VCaP (cell line): ENCODE results near the gene RACK1.

Experiments
- H3K27ac ChIP-seq: fragments of 450-650 bp; 2 replicates; pipeline ENCODE4 v1.5.1; 2017
- TF ChIP-seq, protein P1 (sequence below): fragments of 450-650 bp; conservative IDR thresholded peaks from 2 replicates; pipeline ENCODE4 v1.5.1; 2017; ENCODE audit warnings: mild to moderate bottlenecking, moderate library complexity

The RACK1 gene

GRCh38 chr5:181255276-181255675 lies 11.6 kb upstream of the RACK1 start:
- TF ChIP-seq, protein P1, sequence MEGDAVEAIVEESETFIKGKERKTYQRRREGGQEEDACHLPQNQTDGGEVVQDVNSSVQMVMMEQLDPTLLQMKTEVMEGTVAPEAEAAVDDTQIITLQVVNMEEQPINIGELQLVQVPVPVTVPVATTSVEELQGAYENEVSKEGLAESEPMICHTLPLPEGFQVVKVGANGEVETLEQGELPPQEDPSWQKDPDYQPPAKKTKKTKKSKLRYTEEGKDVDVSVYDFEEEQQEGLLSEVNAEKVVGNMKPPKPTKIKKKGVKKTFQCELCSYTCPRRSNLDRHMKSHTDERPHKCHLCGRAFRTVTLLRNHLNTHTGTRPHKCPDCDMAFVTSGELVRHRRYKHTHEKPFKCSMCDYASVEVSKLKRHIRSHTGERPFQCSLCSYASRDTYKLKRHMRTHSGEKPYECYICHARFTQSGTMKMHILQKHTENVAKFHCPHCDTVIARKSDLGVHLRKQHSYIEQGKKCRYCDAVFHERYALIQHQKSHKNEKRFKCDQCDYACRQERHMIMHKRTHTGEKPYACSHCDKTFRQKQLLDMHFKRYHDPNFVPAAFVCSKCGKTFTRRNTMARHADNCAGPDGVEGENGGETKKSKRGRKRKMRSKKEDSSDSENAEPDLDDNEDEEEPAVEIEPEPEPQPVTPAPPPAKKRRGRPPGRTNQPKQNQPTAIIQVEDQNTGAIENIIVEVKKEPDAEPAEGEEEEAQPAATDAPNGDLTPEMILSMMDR = no peak
- H3K27ac ChIP-seq = no peak overlapping the region

- TF ChIP-seq, protein P1 = no peak
- H3K27ac ChIP-seq = peak overlapping the region; percentile 98
These were observed 4.6 kb upstream of the RACK1 start for GRCh38 chr5:181248277-181248676.

DNA sequence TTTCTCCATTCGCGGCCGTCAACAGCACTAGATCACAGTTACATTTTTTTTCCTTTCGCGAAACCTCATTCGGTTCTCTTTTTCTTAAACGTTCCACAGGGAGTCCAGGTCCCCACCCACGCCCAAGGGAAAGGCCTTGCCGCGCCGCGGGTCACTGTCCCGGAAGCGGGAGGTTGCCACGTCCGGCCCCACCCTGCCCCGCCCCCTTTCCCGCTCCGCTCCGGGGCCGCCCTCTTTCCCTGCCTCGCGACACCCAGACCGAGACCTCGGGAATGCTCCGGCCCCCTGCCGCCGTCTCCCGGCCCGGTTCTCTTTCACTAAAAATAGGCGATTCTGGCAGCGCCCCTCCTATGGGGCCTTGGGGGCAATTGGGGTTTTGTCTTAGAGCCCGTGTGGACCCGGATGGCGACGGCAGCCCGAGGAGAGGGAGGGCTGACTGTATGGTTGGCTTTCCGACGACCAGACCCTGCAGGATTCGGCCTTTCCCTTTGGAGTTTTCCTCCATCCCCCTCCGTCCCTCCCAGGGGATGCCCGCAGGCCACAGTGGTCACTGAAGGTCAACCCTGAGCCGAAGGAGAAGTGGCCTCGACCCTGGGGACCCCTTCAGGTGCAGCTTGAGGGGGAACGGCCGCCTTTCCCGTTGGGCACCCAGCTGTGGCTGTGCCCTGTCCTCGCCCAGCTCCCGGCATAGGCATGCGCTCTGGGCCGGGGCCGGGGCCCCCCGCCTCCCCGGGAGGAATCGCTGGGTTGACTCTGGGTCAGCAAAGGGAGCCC lies 2.8 kb upstream of the RACK1 start:
- TF ChIP-seq, protein P1 = no peak

DNA sequence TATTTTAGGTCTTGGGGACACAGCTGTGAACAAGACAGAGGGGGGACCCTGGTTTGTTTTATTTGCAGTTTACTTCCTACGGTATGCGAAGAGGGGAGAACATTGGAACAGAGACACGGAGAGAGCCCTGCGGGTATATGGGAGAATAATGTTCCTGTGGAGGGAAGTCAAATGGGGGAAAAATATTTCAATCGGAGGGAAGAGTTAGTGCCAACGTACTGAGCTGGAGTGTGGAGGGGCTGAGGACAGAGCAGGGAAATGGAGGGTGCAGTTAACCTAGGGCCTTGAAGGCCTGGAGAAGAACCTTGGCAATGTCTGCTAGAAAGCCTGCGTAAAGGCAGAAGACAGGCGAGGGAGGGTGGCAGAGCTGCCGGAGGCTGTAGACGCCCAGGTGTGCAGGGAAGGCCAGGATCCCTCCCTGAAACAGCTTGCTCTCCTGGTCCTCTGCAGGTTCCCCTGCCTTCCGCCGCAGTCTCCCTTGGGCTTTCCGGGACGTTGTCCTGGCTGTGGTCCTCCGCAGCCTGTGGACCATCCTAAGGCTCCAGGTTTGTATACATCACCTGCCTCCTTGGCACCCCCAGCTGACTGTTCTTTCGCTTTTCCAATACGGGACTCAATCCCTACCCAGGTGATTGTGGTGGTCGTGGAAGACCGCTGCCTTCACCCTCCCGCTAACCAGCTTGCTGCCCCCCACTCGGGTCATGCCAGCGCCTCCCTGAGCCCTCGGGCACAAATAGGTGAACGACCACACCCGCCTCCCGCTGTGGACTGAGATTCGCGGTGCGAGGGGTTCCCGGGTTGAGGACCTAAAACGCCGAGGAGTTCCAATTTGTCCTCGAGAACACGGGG lies 1.9 kb upstream of the RACK1 start:
- peak overlapping the region; percentile 98 for H3K27ac ChIP-seq

More for the DNA sequence above, 2.8 kb upstream of the RACK1 start:
- H3K27ac ChIP-seq = peak overlapping the region; percentile 98

DNA sequence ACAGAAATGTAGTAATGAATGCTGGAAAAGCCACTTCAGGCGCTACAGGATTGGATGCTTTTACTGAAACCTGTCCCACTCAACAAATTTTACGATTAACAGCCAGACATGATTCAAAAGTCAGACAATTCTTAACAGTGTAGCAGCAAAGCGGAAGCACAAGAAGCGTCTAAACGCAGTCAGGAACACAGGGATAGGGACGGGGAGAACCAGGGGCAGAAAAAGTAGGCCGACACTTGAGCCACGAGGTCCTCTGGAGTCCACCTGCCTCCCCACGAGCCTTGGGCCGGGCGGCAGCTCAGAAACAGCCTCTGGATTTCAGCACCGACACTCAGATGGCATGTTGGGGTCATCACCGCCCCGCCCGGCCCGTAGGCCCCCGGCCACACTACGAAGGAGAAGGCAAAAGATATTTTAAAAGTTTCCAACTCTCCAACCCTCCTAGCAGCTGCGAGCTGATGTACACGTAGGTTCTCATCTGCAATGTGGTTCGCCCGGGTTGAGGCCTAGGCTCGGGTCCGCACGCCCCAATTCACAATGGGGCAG lies 615 bp downstream of the RACK1 start:
- H3K27ac ChIP-seq = peak overlapping the region; percentile 98
- TF ChIP-seq, protein P1 = no peak

More for the DNA sequence above, 1.9 kb upstream of the RACK1 start:
- TF ChIP-seq, protein P1 = no peak

DNA sequence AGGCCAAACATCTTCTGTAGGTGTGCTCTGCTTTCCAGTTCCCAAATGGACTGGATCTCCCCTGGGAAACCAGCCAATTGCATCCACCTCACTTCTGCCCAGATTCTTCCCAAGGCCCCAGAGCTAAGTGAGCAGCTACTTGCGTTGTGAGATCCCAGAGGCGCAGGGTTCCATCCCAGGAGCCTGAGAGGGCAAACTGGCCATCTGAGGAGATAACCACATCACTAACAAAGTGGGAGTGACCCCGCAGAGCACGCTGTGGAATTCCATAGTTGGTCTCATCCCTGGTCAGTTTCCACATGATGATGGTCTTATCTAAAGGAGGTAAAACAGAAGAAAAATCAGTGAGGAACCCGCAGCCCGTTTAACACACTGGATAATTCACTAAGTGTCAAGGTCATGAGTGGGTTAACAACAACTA lies 1.7 kb downstream of the RACK1 start:
- TF ChIP-seq, protein P1 = no peak
- H3K27ac ChIP-seq = peak overlapping the region; percentile 98

DNA sequence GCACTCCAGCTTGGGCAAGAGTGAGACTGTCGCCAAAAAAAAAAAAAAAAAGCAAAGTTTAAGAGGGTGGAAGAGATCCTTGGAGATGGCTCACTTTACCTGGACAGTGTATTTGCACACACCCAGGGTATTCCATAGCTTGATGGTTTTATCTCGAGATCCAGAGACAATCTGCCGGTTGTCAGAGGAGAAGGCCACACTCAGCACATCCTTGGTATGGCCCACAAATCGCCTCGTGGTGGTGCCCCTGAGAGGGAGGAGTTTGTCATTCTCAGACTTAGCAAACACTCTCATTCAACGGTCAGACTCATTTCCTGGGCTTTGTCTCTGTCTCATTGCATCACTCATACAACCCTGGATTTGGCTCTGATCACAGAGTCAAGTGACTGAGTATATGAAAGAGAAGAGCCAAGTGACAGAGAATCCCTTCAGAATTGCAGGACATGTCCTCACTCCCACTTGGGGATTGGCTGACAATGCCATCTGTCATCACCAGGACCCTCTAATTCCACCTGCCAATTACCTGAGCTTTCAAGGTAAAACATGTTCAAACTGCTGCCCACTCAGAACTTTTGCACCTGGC lies 2.2 kb downstream of the RACK1 start:
- TF ChIP-seq, protein P1 = no peak
- peak overlapping the region; percentile 98 for H3K27ac ChIP-seq
